Measurements from ENCODE around the gene ZNF200.

DNA sequence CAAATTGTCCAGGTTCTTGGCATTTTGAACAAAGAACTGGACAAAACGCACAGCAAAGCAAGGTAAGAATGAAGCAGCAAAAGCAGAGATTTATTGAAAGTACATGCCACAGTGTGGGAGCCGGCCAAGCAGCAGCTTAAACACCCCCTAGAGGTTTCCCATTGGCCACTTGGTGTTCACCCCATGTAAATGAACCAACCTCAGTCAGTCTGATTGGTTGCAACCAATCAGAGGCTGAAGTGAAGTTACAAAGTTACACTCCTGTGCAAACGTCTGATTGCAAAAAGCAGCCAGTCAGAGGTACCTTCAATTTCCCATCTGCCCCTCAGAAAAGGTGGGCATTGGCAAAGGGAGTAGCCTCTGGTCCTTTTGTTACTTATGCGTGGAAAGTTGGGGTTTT, 39.5 kb upstream of the ZNF200 start:
- TF ChIP-seq POLR2A (IDR thresholded peaks at IDR 0.05; ENCODE audit: low read depth, low read length) (no peak), POLR2AphosphoS5 (IDR thresholded peaks at IDR 0.05; ENCODE audit: insufficient read depth, low read depth, low read length) (no peak), JUN (IDR thresholded peaks at IDR 0.05; ENCODE audit: borderline replicate concordance, insufficient read depth, insufficient read length, low read depth) (no peak), FOS (IDR thresholded peaks at IDR 0.05; ENCODE audit: borderline replicate concordance, insufficient read depth, low read length) (no peak), EZH2 (IDR thresholded peaks at IDR 0.05; ENCODE audit: borderline replicate concordance, low read depth, low read length, severe bottlenecking) (no peak)
- TF ChIP-seq, protein P1, sequence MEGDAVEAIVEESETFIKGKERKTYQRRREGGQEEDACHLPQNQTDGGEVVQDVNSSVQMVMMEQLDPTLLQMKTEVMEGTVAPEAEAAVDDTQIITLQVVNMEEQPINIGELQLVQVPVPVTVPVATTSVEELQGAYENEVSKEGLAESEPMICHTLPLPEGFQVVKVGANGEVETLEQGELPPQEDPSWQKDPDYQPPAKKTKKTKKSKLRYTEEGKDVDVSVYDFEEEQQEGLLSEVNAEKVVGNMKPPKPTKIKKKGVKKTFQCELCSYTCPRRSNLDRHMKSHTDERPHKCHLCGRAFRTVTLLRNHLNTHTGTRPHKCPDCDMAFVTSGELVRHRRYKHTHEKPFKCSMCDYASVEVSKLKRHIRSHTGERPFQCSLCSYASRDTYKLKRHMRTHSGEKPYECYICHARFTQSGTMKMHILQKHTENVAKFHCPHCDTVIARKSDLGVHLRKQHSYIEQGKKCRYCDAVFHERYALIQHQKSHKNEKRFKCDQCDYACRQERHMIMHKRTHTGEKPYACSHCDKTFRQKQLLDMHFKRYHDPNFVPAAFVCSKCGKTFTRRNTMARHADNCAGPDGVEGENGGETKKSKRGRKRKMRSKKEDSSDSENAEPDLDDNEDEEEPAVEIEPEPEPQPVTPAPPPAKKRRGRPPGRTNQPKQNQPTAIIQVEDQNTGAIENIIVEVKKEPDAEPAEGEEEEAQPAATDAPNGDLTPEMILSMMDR (IDR thresholded peaks at IDR 0.05; ENCODE audit: extremely low read depth in 1 of 2, insufficient read depth in 1 of 2, low read depth in 1 of 2, low read length in 2 of 2): no peak

All from endothelial cell of umbilical vein (primary cell).